ENCODE data around the gene NKTR. TPM values are rescaled to one million over a fixed set of nuclear protein-coding genes. Genes with fewer than 3 reads are reported as not detected.

Gene NKTR
- total and polyA plus RNA-seq, 9 of the 15 experiments (the other 6 are each of a cell fraction or from before 2014, with no cell fraction given): 19.7 to 123 (median 92.6) TPM

- TF ChIP-seq PHF8 (IDR thresholded peaks at IDR 0.05; ENCODE audit: borderline replicate concordance, low read length) (peak; percentile 37; the same call in 1 of the 2 replicates), ZKSCAN1 (IDR thresholded peaks at IDR 0.05; ENCODE audit: low read depth, low read length) (0 out of 2 replicates have a peak, but pooled peaks have one; percentile 18), CEBPZ (IDR thresholded peaks at IDR 0.05; ENCODE audit: borderline replicate concordance, low read depth, low read length) (no peak), ZBTB40 (IDR thresholded peaks at IDR 0.05) (0 out of 2 replicates have a peak, but pooled peaks have one; percentile 43), ZBTB40 (CRISPR knock-in tag; IDR thresholded peaks at IDR 0.05) (no peak), NFRKB (IDR thresholded peaks at IDR 0.05; ENCODE audit: low read depth) (0 out of 2 replicates have a peak, but pooled peaks have one; percentile 30), TFAP4 (CRISPR knock-in tag; IDR thresholded peaks at IDR 0.05; ENCODE audit: borderline replicate concordance) (peak; percentile 51; the same call in 1 of the 2 replicates), GTF3C2 (IDR thresholded peaks at IDR 0.05; ENCODE audit: borderline replicate concordance, extremely low read depth, insufficient read length) (peak; percentile 51), LARP7 (IDR thresholded peaks at IDR 0.05) (peak; percentile 68; the same call in 1 of the 2 replicates), ZBED1 (IDR thresholded peaks at IDR 0.05) (no peak)
Observed at GRCh38 chr3:42590989-42591756, 9.3 kb upstream of the NKTR start (continued).

Data from K562 (cell line).